SH-SY5Y (cell line): ENCODE measurements around the gene DHX16.

ENCODE experiments used
- GATA2 ChIP-seq: IDR thresholded peaks from 2 replicates; pipeline ENCODE4 v1.6.1; 2011; ENCODE audit warnings: mild to moderate bottlenecking, low read depth, low read length
- GATA3 ChIP-seq: IDR thresholded peaks from 2 replicates; pipeline ENCODE4 v1.6.1; 2011; ENCODE audit warnings: low read depth, mild to moderate bottlenecking, low read length, moderate library complexity

Gene DHX16

GRCh38 chr6:30672445-30673253 lies at the start of gene DHX16:
DHX16 (minus strand) TSS chr6:30673006; CDS start chr6:30672841, 165 bp downstream.
- TF ChIP-seq GATA3 (no peak), GATA2 (no peak)

GRCh38 chr6:30721198-30722024 lies 48.6 kb upstream of the DHX16 start:
- TF ChIP-seq GATA3 (no peak), GATA2 (no peak)

- no peak for TF ChIP-seq GATA2
- TF ChIP-seq GATA3: no peak
Observed at GRCh38 chr6:30720738-30721197, 48.0 kb upstream of the DHX16 start.

DNA sequence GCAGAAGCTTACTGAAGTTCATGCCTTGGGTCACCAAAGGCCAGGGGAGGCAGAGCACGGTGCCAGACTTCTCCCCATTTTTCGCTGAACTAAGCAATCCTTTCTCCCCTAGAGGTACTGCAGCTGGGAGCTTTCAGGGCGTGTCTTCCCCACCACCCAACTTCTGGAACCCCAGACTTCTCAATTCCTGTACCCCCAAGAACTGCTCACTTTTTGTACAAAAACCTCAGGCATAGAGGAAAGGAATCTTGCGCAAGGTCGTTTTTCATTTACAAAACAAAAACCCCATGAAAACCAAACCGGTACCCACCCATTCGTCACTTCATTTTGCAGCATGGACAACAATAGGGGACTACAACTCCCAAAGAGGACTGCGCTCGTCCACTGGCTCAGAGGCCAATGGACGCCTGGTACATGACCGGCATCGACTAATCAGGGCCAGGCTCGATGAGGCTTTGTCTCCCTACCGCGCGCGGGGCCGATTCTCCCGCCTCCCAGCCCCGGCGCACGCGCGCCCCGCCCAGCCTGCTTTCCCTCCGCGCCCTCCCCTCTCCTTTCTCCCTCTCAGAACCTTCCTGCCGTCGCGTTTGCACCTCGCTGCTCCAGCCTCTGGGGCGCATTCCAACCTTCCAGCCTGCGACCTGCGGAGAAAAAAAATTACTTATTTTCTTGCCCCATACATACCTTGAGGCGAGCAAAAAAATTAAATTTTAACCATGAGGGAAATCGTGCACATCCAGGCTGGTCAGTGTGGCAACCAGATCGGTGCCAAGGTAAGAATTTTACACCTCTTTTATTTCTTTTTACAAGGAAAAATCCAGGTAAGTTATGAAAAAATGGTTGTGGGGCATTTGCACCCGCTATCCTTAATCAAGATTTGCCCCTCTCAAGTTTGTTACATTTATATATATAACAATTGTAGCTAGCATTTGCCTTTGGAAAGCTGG lies 47.3 kb upstream of the DHX16 start, which contains the start of gene TUBB:
TUBB (plus strand) TSS at position 562 of the 947 bp plus-strand sequence; CDS start at position 717, 155 bp downstream.
- TF ChIP-seq GATA2 (no peak), GATA3 (no peak)

DNA sequence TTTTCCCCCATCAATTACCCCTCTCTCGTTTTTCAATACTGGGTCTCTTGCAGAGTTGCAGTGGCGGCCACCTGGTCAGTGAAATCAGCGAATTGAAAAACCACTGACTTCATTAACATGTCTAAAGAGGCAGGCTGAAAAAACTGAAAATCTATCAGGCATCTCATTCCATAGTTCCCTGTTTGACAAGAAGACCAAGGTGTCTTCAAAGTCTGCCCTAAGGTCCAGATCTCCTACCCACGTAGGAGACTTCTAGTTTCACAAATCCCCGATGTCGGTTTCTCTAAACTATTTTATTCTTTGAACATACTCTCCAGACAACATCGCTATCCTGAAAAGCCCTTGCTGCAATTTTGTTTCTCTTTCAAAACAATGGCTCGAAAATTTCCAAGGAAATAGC lies 46.5 kb upstream of the DHX16 start:
- no peak for TF ChIP-seq GATA3
- no peak for TF ChIP-seq GATA2

DNA sequence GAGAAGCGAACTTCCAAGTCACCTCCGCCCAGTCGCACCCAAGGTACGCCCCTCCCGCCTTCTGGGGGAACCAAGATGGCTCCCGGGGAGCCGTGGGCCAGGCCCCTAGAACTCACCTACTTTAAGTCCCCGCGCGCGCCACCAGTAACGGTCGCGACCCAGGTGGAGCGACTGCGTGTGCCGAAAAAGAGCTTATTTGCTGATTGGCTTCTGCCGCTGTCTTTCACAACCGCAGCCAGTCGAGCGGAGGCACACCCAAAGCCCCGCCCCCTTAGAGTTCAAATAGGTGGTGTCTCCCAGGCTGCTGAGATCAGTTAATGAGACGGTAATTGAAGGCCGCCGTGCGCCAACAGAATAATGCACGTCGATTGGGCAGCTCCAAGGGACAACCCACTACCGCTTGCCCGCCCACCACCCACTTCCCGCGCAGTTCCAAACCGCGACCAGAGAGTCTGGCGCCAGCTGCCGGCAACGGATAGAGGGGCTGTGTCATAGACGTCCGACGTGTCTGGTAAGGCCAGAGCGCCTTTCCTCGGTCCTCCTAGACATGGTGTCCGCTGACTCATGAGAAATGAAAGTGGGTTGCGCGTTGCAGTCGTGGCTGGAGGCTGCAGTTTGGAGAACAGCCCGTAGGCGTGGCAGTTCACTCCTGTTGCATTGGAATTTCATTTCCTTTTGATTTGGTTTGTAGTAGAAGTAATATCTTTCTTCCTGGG lies 44.5 kb upstream of the DHX16 start, which contains the start of gene MDC1:
MDC1 (minus strand) TSS at position 153 of the 716 bp plus-strand sequence. CDS start 2,106 bp downstream, outside the sequence.
- TF ChIP-seq GATA3 (no peak), GATA2 (no peak)

DNA sequence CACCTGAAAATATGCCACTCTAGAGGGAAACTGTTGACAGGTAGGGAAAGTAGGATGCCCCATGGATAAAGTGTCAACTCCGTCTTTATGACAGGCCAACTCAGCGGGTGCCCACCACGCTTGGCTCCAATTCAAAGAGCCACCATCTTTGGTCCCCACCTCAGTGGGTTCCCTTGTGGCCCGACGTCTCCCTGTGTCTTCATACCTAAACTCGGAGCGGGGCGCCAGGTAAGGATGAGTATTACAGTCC lies 44.0 kb upstream of the DHX16 start:
- TF ChIP-seq GATA3 (no peak), GATA2 (no peak)

GRCh38 chr6:30714263-30714662 lies 41.5 kb upstream of the DHX16 start:
- no peak for TF ChIP-seq GATA2
- TF ChIP-seq GATA3: no peak

GRCh38 chr6:30712441-30712945 lies 39.7 kb upstream of the DHX16 start:
- TF ChIP-seq GATA2 (no peak), GATA3 (no peak)

DNA sequence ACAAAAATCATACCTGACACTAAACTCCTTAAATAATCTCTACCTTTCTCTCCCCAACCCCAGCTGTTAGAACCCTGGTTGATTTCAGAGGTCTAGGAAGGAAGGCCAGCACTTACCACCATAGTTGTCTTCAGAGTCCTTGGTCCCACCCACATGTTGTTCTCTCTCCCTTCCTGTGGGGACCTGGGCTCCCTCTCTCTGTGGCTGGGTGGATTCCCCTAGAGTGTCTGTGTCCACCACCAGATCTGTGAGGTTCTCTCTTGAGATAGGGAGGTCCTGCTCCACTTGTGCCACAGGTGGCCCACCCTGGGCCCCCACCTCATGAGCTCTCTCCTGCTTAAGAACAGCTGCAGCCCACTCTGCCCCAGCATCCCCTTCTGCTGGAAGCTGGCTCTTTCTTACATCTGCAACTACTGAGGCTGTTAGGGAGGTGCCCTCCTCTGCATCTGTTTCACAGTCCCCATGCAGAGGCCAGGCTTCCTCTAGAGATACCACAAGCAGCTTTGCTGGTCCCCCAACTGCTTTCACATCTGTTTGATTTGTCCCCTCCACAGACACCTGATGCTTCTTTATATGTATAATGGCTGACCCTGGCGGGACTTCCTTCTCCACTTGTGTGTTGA lies 39.1 kb upstream of the DHX16 start:
- no peak for TF ChIP-seq GATA3
- no peak for TF ChIP-seq GATA2

DNA sequence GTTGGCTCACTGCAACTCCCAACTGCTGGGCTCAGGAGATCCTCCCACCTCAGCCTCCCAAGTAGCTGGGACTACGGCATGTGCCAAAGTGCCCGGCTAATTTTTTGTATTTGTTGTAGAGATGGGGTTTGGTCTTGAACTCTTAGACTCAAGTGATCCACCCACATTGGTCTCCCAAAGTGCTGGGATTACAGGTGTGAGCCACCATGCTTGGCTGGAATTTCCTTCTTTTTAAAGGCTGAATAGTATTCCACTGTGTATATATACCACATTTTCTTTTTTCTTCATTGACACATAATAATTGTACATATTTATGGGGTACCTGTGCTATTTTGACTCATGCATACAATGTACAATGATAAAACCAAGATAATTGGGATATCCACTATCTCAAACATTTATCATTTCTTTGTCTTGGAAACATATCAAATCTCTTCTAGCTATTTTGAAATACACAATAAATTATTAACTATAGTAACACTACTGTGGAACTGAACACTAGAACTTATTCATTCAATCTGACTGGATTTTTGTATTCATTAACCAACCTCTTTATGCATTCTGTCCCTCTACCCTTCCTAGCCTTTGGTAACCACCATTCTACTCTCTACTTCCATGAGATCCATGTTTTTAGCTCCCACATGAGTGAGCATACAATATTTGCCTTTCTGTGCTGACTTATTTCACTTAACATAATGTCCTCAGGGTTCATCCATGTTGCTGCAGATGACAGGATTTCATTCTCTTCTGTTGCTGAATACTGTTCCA lies 36.5 kb upstream of the DHX16 start:
- TF ChIP-seq GATA3: no peak
- TF ChIP-seq GATA2: no peak
